CD4-positive, alpha-beta memory T cell (primary cell): Measurements from ENCODE around the gene CABLES1. TPM values are rescaled to one million over a fixed set of nuclear protein-coding genes. Genes with fewer than 3 reads are reported as not detected.
A peak's percentile ranks its signal among the peaks of the same experiment; 100 is the strongest.

ENCODE experiments used
- CTCF ChIA-PET: fragments of 350-600 bp; sonication (Branson Sonifier 250); formaldehyde crosslinking; loops from one replicate; lab custom pipeline; 2021; ENCODE audit warnings: inconsistent platforms; ENCODE audit not compliant: partially characterized antibody; lab: Charles Lee
- POLR2A ChIA-PET: fragments of 350-600 bp; sonication (Branson Sonifier 250); formaldehyde crosslinking; loops from one replicate; lab custom pipeline; 2021; ENCODE audit not compliant: partially characterized antibody; lab: Charles Lee
- DNase-seq, 5 donors: peaks; one replicate each; pipeline versions ENCODE4 v3.0.0 to v3.0.0-alpha.2; 2020 to 2022; ENCODE audit warnings: mixed read lengths in 1 of 5
- H3K27ac ChIP-seq: one replicate; pipeline ENCODE4 v1.7.0; 2013; ENCODE audit warnings: low read depth, low read length
- H3K27me3 ChIP-seq: 2 replicates; pipeline ENCODE4 v1.7.0; 2013; ENCODE audit warnings: mild to moderate bottlenecking, low read length, moderate library complexity; ENCODE audit not compliant: insufficient read depth
- H3K36me3 ChIP-seq: 2 replicates; pipeline ENCODE4 v1.7.0; 2013; ENCODE audit warnings: mild to moderate bottlenecking, low read length, moderate library complexity; ENCODE audit not compliant: insufficient read depth
- H3K4me1 ChIP-seq: 2 replicates; pipeline ENCODE4 v1.7.0; 2013; ENCODE audit warnings: mild to moderate bottlenecking, low read length, moderate library complexity; ENCODE audit not compliant: insufficient read depth
- H3K4me3 ChIP-seq, 2 donors: one replicate each; pipeline ENCODE4 v1.7.0; 2013; ENCODE audit warnings: low read length in 2 of 2, mild to moderate bottlenecking in 1 of 2
- H3K9me3 ChIP-seq, 2 donors: one replicate each; pipeline ENCODE4 v1.7.0; 2013; ENCODE audit warnings: low read length in 2 of 2, control low read depth in 1 of 2; ENCODE audit not compliant: control insufficient read depth in 1 of 2
- H3K27ac Mint-ChIP-seq, 7 donors: one replicate each; pipeline ENCODE4 v1.8.0; 2020 to 2021; ENCODE audit warnings: mixed read lengths in 7 of 7, mild to moderate bottlenecking in 6 of 7, inconsistent platforms in 3 of 7, moderate library complexity in 3 of 7
- H3K27me3 Mint-ChIP-seq, 2 donors: one replicate each; pipeline ENCODE4 v1.8.0; 2020 to 2021; ENCODE audit warnings: mixed read lengths in 2 of 2
- H3K36me3 Mint-ChIP-seq, 2 donors: one replicate each; pipeline ENCODE4 v1.8.0; 2020 to 2021; ENCODE audit warnings: mixed read lengths in 2 of 2, inconsistent platforms in 1 of 2, mild to moderate bottlenecking in 1 of 2
- H3K4me1 Mint-ChIP-seq, 4 donors: one replicate each; pipeline ENCODE4 v1.8.0; 2020 to 2021; ENCODE audit warnings: mixed read lengths in 4 of 4, mild to moderate bottlenecking in 1 of 4
- H3K4me3 Mint-ChIP-seq, 8 donors: one replicate each; pipeline ENCODE4 v1.8.0; 2020 to 2021; ENCODE audit warnings: mixed read lengths in 8 of 8, mild to moderate bottlenecking in 7 of 8, moderate library complexity in 6 of 8, inconsistent platforms in 3 of 8
- H3K9me3 Mint-ChIP-seq, 8 donors: one replicate each; pipeline ENCODE4 v1.8.0; 2020 to 2021; ENCODE audit warnings: mixed read lengths in 8 of 8, mild to moderate bottlenecking in 5 of 8, inconsistent platforms in 3 of 8, moderate library complexity in 1 of 8
- intact Hi-C: fragments of 100-400 bp; cut with micrococcal nuclease; formaldehyde crosslinking; loops from one replicate; pipeline ENCODE4 v1.15.1; 2023
- polyA plus RNA-seq, 2 donors: library from polyadenylated mRNA; unstranded; fragments of 300-500 nt; fragmentation: Illumina TruSeq; gene quantifications; one replicate each; pipeline ENCODE4 v1.2.3, GENCODE V29; 2021
- total RNA-seq, 2 experiments: library from RNA; stranded (reverse); gene quantifications; one replicate each; pipeline ENCODE4 v1.2.3, GENCODE V29; 2021

Gene CABLES1
- total and polyA plus RNA-seq, 4 experiments from 2014 or later, result 0.15 TPM; not detected in 3

- Histone ChIP-seq H3K4me3 (no peak overlapping the region), H3K36me3 (no peaks in the 10 kb centered on the region), H3K4me1 (no peaks in the 10 kb centered on the region), H3K9me3 (no peaks in the 10 kb centered on the region), H3K27me3 (no peaks in the 10 kb centered on the region), H3K27ac (no peak overlapping the region)
- Mint-ChIP-seq H3K4me3 (no peak overlapping the region), H3K27ac (no peak overlapping the region), H3K9me3 (no peaks in the 10 kb centered on the region), H3K4me1 (peaks cover 0 to 4% (median 0%) of the 10 kb centered on the region in 4 donors), H3K36me3 (no peaks in the 10 kb centered on the region), H3K27me3 (peaks cover 2% of the 10 kb centered on the region in 2 donors)
- intact Hi-C loops, result no loop called here
- no peak for DNase-seq
- ChIA-PET CTCF (no interaction called here), POLR2A (no interaction called here)
Observed at GRCh38 chr18:23179416-23179815, 44.1 kb downstream of the CABLES1 start.

- Mint-ChIP-seq H3K27ac (no peak overlapping the region), H3K4me3 (no peak overlapping the region), H3K4me1 (peaks cover 0 to 4% (median 0%) of the 10 kb centered on the region in 4 donors), H3K9me3 (no peaks in the 10 kb centered on the region), H3K27me3 (peaks cover 0 to 2% of the 10 kb centered on the region in 2 donors), H3K36me3 (no peaks in the 10 kb centered on the region)
- H3K27ac ChIP-seq, result no peak overlapping the region
- H3K9me3 ChIP-seq, result no peaks in the 10 kb centered on the region
- DNase-seq, result no peak
- POLR2A ChIA-PET, result no interaction called here
- no peaks in the 10 kb centered on the region for H3K4me1 ChIP-seq
- no peaks in the 10 kb centered on the region for H3K27me3 ChIP-seq
- H3K36me3 ChIP-seq, result no peaks in the 10 kb centered on the region
- H3K4me3 ChIP-seq, result no peak overlapping the region
- CTCF ChIA-PET, result interaction anchor here (0.6 to 1.3 kb wide), 4 partner anchors 51 to 233 kb away, joined by 3 to 4 read pairs (median 3); no protein-coding TSS in a partner anchor
- intact Hi-C loops, result no loop called here
Observed at GRCh38 chr18:23181547-23181946, 46.3 kb downstream of the CABLES1 start.

- peaks cover 0 to 2% of the 10 kb centered on the region in 2 donors for H3K27me3 Mint-ChIP-seq
- no peak overlapping the region for H3K27ac Mint-ChIP-seq
- Histone ChIP-seq H3K27ac (no peak overlapping the region), H3K9me3 (no peaks in the 10 kb centered on the region), H3K27me3 (no peaks in the 10 kb centered on the region), H3K36me3 (no peaks in the 10 kb centered on the region), H3K4me3 (no peak overlapping the region), H3K4me1 (no peaks in the 10 kb centered on the region)
- H3K36me3 Mint-ChIP-seq, result no peaks in the 10 kb centered on the region
- intact Hi-C loops, result no loop called here
- peaks cover 0 to 4% (median 0%) of the 10 kb centered on the region in 4 donors for H3K4me1 Mint-ChIP-seq
- CTCF ChIA-PET, result interaction anchor here (1.3 kb wide), 1 partner anchor 52 kb away, joined by 3 read pairs; no protein-coding TSS in a partner anchor
- POLR2A ChIA-PET, result no interaction called here
- no peaks in the 10 kb centered on the region for H3K9me3 Mint-ChIP-seq
- no peak overlapping the region for H3K4me3 Mint-ChIP-seq
- DNase-seq, result no peak
Observed at GRCh38 chr18:23182606-23183005, 47.3 kb downstream of the CABLES1 start.

GRCh38 chr18:23183411-23184150 lies 48.3 kb downstream of the CABLES1 start:
- ChIA-PET CTCF (no interaction called here), POLR2A (no interaction called here)
- Histone ChIP-seq H3K27ac (no peak overlapping the region), H3K27me3 (no peaks in the 10 kb centered on the region), H3K4me1 (no peaks in the 10 kb centered on the region), H3K9me3 (no peaks in the 10 kb centered on the region), H3K4me3 (no peak overlapping the region), H3K36me3 (no peaks in the 10 kb centered on the region)
- Mint-ChIP-seq H3K36me3 (no peaks in the 10 kb centered on the region), H3K4me3 (no peak overlapping the region), H3K27me3 (no peaks in the 10 kb centered on the region), H3K9me3 (no peaks in the 10 kb centered on the region), H3K27ac (peak overlapping the region in 1 of 7 donors; percentile 28), H3K4me1 (peaks cover 0 to 4% (median 0%) of the 10 kb centered on the region in 4 donors)
- intact Hi-C loops, result no loop called here
- DNase-seq, result no peak

- POLR2A ChIA-PET, result no interaction called here
Observed at GRCh38 chr18:23186781-23187180, 51.5 kb downstream of the CABLES1 start.

GRCh38 chr18:23188068-23188760 lies 52.9 kb downstream of the CABLES1 start:
- Histone ChIP-seq H3K27me3 (no peaks in the 10 kb centered on the region), H3K36me3 (no peaks in the 10 kb centered on the region), H3K4me3 (no peak overlapping the region), H3K9me3 (no peaks in the 10 kb centered on the region), H3K4me1 (no peaks in the 10 kb centered on the region), H3K27ac (no peak overlapping the region)
- intact Hi-C loops, result no loop called here
- H3K27me3 Mint-ChIP-seq, result no peaks in the 10 kb centered on the region
- no peak overlapping the region for H3K27ac Mint-ChIP-seq
- CTCF ChIA-PET, result no interaction called here
- DNase-seq, result no peak
- no peaks in the 10 kb centered on the region for H3K9me3 Mint-ChIP-seq
- H3K4me3 Mint-ChIP-seq, result no peak overlapping the region
- H3K36me3 Mint-ChIP-seq, result no peaks in the 10 kb centered on the region
- POLR2A ChIA-PET, result no interaction called here
- peaks cover 0 to 9% (median 4%) of the 10 kb centered on the region in 4 donors for H3K4me1 Mint-ChIP-seq

More at GRCh38 chr18:23186781-23187180, 51.5 kb downstream of the CABLES1 start:
- intact Hi-C loops, result no loop called here
- Mint-ChIP-seq H3K4me3 (no peak overlapping the region), H3K36me3 (no peaks in the 10 kb centered on the region), H3K27ac (no peak overlapping the region), H3K9me3 (no peaks in the 10 kb centered on the region), H3K4me1 (peaks cover 0 to 1% (median under 1%) of the 10 kb centered on the region in 4 donors), H3K27me3 (no peaks in the 10 kb centered on the region)
- Histone ChIP-seq H3K27ac (no peak overlapping the region), H3K9me3 (no peaks in the 10 kb centered on the region), H3K27me3 (no peaks in the 10 kb centered on the region), H3K36me3 (no peaks in the 10 kb centered on the region), H3K4me1 (no peaks in the 10 kb centered on the region), H3K4me3 (no peak overlapping the region)
- CTCF ChIA-PET, result interaction anchor here (0.9 kb wide), 1 partner anchor 9 kb away, joined by 3 read pairs; no protein-coding TSS in a partner anchor
- DNase-seq, result no peak

- H3K4me1 Mint-ChIP-seq, result peaks cover 0 to 9% (median 4%) of the 10 kb centered on the region in 4 donors
Observed at GRCh38 chr18:23189099-23189498, 53.8 kb downstream of the CABLES1 start.

More at GRCh38 chr18:23189099-23189498, 53.8 kb downstream of the CABLES1 start:
- no peak overlapping the region for H3K27ac Mint-ChIP-seq
- no peaks in the 10 kb centered on the region for H3K9me3 Mint-ChIP-seq
- Histone ChIP-seq H3K27me3 (no peaks in the 10 kb centered on the region), H3K4me1 (no peaks in the 10 kb centered on the region), H3K9me3 (no peaks in the 10 kb centered on the region), H3K27ac (no peak overlapping the region), H3K4me3 (no peak overlapping the region), H3K36me3 (no peaks in the 10 kb centered on the region)
- intact Hi-C loops, result no loop called here
- no peak for DNase-seq
- H3K36me3 Mint-ChIP-seq, result no peaks in the 10 kb centered on the region
- H3K4me3 Mint-ChIP-seq, result no peak overlapping the region
- ChIA-PET CTCF (no interaction called here), POLR2A (no interaction called here)
- no peaks in the 10 kb centered on the region for H3K27me3 Mint-ChIP-seq
